GM18861 (cell line): ENCODE results near the gene MEX3A.

Source experiments
- ATAC-seq: cut with Tn5 transposase; IDR thresholded peaks from one replicate; pipeline ENCODE4 v1.9.1; 2021; ENCODE audit not compliant: unreplicated experiment

Gene MEX3A

GRCh38 chr1:156103521-156103947 lies 21.3 kb upstream of the MEX3A start:
- ATAC-seq = no peak

DNA sequence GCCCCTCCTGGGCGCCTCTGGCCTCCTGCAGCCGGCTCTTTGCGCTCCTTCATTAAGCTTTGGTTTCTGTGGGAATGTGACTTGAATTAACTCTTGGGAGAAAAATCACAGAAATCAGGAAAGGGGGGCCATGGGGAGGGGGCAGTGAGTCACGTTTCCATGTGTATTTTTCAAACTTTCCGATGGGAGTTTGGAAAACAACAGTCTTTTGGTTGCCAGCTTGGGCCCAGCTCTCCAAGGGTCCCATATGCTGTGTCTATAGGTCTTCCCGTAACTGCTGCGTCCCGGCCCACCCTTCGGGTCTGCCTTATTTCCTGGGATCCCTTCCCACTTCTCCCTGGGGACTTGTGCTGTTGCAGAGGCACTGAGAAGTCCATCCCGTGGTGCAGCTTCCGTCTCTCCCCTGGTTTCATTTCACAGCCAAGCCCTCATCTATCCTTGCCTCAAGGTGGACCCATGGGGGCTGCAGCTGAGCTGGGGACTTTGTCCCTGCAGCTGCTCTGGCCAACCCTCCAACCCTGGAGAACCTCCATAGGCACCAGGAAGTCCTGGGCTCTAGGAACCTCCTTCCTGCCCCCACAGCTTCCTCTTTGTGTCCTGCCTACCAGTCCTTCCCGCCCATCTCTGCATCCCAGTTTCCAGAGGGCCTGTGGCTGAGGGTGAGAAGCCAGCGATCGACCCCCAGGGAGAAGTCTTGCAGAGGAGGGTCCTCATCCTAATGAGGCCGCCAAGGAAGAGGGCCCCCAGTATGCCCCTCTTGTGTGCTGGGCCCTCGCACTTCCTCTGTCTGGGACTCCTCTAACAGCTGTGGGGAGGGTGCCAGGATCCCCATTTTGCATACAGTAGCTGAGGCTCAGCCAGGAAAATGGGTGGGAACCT lies 20.6 kb upstream of the MEX3A start:
- no peak for ATAC-seq

DNA sequence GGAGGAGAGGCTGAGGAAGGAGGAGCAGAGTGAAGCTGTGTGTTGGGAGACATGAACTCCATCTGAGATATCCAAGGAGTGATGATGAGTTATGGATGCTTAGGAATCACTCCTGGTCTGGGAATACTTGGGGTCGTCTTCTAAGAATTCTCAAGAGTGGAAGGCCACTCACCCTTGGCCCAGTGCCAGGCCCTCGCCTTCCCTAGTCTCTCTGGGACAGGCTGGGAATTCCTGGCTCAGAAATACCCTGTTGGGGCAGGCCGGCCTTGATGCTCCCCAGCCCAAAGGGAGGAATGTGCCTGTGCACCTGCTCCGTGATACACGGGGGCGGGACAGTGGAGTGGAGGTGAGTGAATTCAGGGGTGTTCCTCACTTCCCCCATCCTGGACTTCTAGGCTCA lies 19.6 kb upstream of the MEX3A start:
- ATAC-seq = no peak

DNA sequence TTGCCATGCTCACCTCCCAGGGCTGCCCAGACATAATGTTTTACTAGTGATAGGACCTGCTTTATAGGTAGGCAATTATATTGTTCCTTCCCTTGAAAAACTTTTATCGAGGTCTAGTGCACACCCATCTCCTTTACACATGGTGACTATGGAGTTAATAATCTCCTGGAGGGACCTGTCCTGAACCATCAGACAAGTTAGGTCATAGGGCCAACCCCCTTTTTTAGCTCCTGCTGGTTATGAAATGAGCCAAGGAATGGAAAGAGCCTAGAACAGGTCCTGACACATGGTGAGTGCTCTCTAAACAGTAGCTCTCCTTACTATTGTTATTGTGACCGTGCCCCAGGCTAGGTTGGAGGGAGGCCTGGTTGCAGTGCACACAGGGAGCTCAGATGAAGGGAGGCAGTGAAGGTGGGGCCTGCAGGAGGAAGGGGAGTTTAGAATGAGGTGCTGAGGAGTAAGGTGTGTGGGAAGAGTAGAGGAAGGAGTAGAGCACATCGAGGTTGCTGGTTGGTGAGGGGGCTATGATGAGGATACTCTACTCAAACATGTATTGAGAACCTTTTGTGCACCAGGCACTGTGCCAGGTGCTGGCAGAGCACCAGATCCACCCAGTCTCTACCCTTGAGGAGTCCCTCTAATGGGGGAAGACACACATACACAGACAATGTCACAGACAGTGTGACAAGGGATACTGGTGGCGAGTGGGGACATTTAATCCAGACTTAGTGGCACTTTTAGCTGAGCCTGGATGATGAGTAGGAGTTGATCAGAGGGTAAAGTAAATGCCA lies 18.1 kb upstream of the MEX3A start:
- ATAC-seq = no peak

DNA sequence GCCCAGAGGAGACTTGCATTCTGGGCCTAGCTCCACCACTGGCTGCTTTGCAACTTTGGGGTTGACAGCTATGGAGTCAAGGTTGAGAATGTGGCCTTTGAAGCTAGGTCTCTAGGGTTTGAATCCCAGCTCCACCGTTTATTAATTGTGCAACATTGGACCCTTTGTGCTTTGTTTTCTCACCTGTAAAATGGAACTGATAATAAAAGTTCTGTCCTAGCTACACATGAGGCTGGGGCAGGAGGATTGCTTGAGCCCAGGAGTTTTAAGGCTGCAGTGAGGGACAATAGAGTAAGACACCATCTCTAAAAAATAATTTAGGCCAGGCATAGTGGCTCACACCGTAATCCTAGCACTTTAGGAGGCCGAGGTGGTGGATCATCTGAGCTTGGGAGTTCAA lies 17.0 kb upstream of the MEX3A start:
- no peak for ATAC-seq

- no peak for ATAC-seq
Measured at GRCh38 chr1:156098784-156099183, 16.5 kb upstream of the MEX3A start.

GRCh38 chr1:156097499-156098178 lies 15.4 kb upstream of the MEX3A start:
- peak; percentile 3 for ATAC-seq

- ATAC-seq = peak; percentile 43
Measured at GRCh38 chr1:156096640-156097391, 14.6 kb upstream of the MEX3A start.

GRCh38 chr1:156095906-156096508 lies 13.7 kb upstream of the MEX3A start:
- ATAC-seq = no peak

DNA sequence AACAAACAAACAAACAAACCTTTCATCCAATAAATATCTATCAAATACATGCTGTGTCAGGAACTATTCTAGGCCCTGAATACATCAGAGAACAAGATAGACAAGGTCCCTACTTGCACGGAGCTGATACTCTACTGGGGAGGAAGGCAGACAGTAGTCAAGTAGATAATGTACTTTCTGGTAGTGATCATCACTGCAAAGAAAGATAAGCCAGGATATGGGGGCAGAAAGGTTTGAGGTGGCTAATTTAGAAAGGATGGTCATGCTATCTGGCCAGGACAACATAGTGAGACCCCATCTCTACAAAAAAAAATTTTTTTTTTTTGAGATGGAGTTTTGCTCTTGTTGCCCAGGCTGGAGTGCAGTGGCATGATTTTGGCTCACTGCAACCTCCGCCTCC lies 9.3 kb upstream of the MEX3A start:
- no peak for ATAC-seq

DNA sequence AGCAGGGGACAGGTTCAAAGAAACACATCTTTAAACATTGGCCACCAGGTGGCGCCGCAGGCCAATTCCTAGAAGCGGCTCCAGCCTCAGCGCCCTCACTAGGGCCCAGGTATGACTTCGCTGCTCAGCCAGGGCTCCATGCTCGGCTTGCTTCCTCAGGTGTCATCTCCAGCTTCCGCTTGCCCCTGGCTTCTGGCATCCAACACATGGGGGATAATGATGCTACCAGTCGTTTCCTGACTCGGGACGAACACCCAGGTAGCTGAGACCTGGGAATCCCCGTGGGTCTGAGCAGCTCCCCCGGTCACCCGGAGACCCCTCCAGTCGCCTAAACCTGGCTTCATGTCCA lies 8.5 kb upstream of the MEX3A start:
- peak; percentile 70 for ATAC-seq

DNA sequence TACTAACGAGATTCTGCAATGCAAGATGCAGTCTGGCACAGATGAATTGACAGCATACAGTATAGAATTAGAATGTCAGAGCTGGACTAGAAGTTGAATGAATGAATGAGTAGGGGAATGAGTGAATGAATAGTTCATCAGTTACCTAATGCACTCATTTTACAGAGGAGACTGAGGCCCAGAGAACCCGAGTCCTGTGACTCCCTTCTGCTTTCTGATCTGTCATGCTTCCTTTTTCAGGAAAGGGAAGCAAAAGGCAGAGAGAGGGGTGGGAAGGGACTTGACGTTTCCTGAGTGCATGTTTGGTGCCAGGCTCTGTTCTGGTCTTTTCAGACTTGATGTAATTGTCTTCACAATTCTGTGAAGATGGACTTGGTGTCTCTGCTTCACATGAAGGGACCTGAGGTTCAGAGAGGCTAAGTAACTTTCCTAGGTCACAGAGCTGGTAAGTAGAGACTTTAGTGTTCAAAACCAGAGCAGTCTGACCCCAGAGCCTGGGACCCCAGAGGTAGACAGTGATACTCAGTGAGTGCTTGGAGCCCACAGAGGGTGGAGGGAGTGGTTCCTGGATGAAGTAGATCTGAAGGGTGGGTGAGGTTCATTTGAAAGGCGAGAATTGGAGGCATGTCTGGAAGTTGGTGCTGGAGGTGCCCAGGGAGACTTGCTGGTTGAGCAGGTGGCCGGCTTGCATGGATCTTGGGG lies 8.0 kb upstream of the MEX3A start:
- ATAC-seq = peak; percentile 20

DNA sequence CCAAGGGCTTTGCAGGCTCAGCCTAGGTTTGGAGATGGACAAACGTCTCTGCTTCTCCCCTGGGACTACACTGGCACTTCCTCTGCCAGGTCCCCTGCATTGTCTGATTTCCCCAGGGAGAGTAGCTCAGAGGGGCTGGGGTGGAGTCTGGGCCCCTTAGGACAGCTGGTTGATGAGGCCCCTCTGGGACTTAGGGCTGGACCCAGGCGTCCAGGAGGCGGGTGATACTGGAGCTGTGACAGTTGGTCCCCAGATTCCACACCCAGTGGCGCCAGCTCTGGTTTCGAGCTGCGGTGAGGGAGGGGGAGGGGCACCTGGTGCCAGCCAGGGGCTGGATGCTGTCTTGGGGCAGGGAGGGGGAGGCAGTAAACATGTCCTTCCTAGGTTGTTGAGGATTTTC lies 7.4 kb upstream of the MEX3A start:
- ATAC-seq = no peak

- ATAC-seq = no peak
Measured at GRCh38 chr1:156086256-156086662, 4.0 kb upstream of the MEX3A start.

DNA sequence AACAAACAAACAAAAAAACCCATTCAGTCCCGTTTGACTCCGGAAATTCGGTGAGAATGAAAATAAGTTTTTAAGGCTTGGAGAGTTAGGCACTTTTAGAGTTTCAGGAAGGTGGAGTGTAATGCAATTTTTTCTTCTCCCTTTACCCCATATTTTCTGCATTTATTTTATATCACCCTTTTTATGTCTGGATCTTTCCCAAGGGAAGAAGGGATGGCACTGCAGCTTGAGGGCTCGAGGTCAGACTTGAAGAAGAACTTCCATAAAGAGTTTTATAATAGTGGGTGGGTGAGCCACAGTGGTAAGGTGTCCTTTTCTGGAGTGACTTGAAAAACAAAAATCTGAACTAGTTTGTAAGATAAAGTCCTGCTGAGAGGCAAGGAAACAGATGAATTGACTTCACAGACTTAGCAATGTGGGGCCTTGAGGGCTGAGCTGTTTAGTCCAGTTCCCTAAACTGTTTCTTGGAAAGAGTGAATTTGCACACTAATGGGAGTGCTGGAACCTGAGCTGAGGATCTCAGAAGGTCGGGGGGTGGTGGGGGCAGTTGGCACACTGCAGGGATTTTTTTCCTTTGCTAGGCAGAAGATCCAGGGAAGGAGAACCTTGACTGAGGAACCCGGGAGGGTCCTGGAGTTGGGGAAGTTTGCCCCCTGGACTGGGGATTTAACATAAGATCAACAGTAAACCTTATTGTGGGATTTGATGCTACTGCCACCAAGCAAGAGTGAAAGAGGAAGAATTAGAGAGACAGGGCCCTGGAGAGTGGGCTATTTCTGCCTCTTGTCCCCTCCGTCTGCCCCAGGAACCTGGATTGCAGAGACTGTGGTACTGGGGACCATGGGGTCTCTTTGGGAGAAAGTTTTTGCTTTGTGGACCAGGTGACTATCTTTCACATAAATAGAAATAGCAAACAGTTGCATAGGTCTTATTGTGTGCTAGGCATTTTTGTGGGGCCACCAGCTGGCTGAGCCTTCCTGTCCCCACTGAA lies 1.8 kb upstream of the MEX3A start:
- ATAC-seq = no peak

DNA sequence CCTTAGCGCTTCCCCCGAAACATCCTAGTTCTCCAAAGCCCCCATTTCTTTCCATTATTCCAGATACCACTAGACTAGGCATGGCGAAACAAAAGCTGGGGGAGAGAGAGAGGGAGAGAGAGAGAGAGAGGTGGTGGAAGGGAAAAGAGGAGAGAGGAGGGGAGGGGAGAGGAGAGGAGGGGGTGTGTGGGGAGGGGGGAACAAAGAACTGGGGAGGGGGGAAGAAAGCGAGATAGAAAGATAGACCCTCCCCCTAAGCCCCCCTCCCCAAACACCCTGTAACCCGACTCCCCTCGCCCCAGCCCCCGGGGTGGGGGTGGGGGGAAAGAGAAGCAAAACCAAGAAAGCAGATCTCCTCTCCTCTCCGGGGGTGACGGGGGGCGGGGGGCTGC lies 352 bp downstream of the MEX3A start:
- no peak for ATAC-seq

DNA sequence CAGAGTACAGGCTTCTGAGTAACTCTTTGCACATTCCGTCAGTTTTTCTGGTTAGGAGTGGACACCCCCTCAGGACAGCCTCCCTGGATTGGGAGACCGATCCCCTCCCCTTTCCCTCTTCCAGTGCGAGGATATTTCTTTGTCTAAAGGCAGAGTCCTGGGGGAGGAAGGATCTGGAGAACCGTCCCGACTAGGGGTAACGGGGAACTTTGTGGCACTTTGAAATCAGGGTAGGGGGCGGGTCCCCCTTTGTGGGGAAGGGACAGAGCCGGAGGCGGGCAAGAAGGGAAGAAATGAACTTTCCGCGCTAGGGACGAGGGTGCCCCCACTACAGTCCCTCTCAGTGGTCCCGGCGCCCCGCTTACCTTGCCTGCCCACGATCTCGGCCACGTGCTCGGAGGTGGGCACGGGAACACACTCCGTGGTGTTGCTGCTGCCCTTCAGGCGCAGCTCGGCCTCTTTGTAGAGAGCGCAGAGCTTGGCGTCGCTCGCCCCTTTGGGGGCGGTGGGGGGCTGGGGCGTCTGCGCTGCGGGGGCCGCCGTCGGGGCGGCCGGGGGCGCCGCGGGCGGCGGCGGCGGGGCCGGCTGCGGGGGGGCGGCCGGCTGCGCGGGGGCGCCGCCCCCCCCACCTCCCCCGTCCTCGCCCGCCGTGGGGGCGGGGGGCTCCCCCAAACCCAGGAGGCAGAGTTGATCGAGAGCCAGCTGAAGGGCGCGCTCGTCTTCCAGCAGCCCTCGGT lies 917 bp downstream of the MEX3A start:
- no peak for ATAC-seq

DNA sequence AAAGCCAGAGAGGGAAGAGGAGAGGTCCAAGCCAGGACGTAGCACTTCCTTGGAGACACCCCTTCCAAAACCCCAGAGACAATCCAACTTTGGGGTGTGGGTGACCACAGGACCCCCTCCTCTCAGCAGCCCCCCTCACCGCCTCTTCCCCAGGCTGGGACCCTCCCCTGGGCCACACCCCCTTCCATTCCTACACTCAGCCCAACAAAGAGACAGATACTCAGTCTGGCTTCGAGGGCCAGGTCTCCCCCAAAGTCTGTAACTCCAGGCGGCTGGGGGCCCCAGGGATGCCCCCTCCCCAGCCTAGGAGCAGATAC lies 1.4 kb downstream of the MEX3A start:
- ATAC-seq = no peak
